Measurements from ENCODE around the gene FAM193B.

GRCh38 chr5:177578316-177578715 is 24.0 kb upstream of the FAM193B start:
- TF ChIP-seq POLR2A (IDR thresholded peaks at IDR 0.05; ENCODE audit: low read length) (no peak), JUNB (IDR thresholded peaks at IDR 0.05) (no peak), EP300 (IDR thresholded peaks at IDR 0.05) (no peak), CTCF (IDR thresholded peaks at IDR 0.05) (no peak)

All from A549 (cell line).